CD1c-positive myeloid dendritic cell (primary cell): ENCODE data around the gene DHPS.
A peak's percentile ranks its signal among the peaks of the same experiment; 100 is the strongest.
"Not testable (repeated sequence)": the region's sequence is repeated elsewhere in the genome, so short reads cannot be mapped to it uniquely, and the experiment has no call there.

ENCODE experiments used
- DNase-seq: peaks from one replicate; pipeline ENCODE4 v3.0.0-alpha.2; 2016; ENCODE audit errors: extremely low spot score

DHPS gene

GRCh38 chr19:12705654-12706331 lies 24.1 kb upstream of the DHPS start:
- DNase-seq = no peak

- no peak for DNase-seq
These were observed 23.5 kb upstream of the DHPS start for GRCh38 chr19:12705169-12705568.

- DNase-seq = no peak
These were observed 21.4 kb upstream of the DHPS start for GRCh38 chr19:12703046-12703445.

GRCh38 chr19:12701596-12702282 lies 20.1 kb upstream of the DHPS start:
- no peak for DNase-seq

DNA sequence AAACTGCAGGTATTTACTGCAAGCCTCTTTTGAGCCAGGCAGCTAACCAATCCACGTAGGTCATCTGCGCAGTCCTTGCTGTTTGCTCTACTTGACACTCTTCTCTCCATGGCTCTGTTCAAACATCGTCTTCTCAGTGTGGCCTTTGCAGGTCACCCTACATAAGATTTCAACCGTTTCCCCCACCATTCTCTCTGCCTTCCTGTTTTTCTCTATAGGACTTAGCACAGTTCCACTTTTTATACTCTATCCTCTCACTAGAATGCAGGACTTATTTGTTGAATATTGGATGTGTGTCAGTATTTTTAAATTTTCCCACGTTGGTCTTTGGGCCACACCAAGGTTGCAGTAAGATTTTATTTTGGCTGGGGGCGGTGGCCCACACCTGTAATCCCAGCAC lies 16.5 kb upstream of the DHPS start:
- no peak for DNase-seq

- DNase-seq = not testable (repeated sequence)
These were observed 15.7 kb upstream of the DHPS start for GRCh38 chr19:12697425-12697824.

- peak; percentile 99 for DNase-seq
These were observed 15.0 kb upstream of the DHPS start, which contains the start of gene FBXW9 for GRCh38 chr19:12696366-12697335. Gene FBXW9 (minus strand): TSS chr19:12696631. CDS start chr19:12696581, 50 bp downstream.

DNA sequence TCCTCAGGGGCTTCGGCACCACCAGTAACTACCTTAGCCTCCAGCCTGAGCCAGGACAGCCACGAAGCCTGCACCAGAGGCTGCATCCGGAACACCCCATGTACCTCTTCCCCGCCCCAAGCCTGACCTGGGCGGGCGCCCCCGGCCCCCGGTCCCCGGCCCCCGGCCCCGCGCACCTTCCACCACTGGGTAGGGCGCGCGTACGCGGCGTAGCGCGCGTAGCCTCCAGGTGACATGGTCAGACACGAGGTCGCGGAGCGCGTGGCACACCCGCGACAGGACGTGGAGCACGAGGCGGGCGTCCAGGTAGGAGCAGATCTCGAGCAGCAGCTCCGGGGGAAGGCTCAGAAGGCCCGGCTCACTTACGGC lies 14.3 kb upstream of the DHPS start:
- no peak for DNase-seq

DNA sequence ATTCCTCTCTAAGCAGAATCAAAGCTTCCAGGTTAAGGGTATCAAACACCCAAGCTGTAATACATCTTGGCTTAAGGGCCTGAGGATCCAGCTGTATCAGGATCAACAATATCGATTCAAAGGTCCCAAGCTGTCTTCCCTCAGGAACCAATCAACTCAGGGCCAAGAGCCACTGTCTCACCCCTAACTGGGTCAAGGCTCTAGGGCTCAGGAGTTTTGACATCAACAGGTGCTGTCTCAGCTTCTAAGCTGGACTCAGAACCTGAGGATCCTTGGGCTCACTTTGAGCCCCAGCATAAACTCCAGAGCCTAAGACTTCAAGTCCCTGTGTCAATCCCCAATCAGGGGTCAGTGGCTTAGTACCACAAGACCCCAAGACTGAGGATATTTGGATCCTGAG lies 13.8 kb upstream of the DHPS start:
- no peak for DNase-seq

DNA sequence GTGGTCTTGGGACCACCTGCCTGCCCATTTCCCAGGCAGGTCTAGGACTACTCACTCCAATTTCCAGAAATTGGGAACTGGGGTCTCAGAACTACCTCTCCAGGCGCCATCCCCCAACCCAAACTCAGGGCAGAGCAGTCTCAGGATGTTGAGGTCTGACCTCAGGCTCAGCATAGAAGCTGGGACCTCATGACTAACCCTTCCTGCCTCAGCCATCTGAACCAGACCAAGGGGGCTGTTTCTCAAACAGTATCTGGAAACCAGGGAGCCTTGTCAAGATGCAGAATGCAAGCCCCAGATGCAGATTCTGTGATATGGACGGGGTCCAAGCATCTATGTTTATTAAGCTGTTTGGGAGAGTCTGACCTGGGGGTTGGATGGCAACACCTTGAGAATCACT lies 13.4 kb upstream of the DHPS start:
- DNase-seq = no peak

DNA sequence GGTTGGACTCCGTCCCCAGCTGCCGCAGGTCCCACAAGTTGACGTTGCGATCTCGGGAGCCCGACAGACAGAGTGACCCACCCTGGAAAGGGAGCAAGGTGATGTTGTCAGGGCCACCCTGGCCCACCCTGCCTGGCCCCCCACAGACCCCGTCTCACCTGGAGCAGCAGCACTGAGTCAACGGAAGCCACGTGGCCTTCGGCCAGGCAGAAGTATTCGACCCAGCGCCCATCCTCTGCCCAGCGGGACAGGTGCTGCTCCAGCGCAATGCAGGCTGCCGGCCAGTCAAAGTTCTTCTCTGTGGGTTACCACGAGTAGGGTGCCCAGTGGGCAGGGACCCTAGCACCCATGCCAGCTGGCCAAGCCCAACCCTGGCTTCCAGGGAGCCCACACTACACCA lies 13.0 kb upstream of the DHPS start:
- no peak for DNase-seq

- DNase-seq = no peak
These were observed 11.3 kb upstream of the DHPS start for GRCh38 chr19:12692960-12693359.

GRCh38 chr19:12689581-12690216 lies 8.0 kb upstream of the DHPS start:
- no peak for DNase-seq

GRCh38 chr19:12689012-12689411 lies 7.3 kb upstream of the DHPS start:
- no peak for DNase-seq

DNA sequence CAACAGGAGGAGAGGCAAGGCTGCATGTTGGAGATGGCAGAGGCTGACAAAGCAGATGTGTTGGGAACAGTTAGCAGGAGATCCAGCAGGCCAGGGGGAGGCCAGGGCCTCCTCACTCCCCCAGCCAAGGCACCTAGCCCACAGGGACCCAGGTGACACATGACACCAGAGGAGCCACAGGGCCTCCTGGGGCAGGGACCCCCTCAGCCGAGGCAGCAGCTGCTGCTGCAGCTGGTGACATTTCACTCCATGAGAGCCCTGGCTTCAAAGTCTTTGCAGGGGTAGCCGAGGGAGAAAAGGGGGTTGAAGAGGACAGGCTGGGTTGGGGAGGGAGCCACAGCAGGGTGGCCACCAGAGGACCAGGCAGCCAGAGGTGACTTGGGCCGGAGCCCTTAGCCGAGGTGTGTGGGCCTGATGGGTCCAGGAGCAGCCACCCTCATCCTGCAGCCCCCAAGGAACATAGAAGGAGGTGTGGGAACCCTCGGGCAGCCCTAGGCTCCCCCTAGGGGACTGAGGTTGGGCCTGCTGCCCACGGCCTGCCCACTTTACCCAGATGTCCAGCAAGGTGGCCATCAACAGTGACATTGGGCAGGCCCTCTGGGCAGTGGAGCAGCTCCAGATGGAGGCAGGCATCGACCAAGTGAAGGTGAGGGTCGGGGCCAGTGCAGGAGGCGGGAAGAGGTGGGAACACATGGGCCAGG lies 6.0 kb upstream of the DHPS start, which contains the start of gene GNG14:
Gene GNG14 (plus strand): TSS at position 503 of the 701 bp plus-strand sequence. CDS start 51 bp downstream, at position 554.
- no peak for DNase-seq

GRCh38 chr19:12685831-12686230 lies 4.2 kb upstream of the DHPS start:
- no peak for DNase-seq

DNA sequence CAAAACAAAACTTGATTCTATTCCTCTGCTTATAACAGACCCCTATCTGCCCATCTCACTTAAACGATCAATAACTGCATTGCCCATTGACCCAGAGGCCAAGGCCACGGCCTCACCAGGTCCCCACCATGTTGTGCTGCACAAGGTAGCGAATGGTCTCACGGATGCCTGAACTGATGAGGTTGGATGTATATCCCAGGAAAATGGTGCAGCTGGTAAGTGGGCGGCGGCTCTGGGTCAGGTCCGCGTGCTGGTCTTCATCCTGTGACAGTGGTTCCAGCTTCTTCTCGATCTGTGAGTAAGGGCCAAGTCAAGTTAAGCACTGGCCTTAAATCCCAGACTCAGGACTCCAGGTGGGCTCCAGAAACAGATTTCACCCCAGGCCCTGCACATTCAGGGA lies 1.6 kb downstream of the DHPS start:
- DNase-seq = no peak

DNA sequence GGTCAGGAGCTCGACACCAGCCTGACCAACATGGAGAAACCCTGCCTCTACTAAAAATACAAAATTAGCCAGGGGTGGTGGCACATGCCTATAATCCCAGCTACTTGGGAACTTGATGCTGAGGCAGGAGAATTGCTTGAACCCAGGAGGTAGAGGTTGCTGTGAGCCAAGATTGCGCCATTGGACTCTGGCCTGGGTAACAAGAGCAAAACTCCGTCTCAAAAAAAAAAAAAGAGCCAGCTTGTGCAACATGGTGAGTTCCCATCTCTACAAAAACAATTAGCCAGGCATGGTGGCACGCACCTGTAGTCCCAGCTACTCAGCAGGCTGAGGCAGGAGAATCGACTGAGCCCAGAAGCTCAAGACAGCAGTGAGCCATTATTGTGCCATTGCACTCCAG lies 3.6 kb downstream of the DHPS start:
- DNase-seq = not testable (repeated sequence)

DNA sequence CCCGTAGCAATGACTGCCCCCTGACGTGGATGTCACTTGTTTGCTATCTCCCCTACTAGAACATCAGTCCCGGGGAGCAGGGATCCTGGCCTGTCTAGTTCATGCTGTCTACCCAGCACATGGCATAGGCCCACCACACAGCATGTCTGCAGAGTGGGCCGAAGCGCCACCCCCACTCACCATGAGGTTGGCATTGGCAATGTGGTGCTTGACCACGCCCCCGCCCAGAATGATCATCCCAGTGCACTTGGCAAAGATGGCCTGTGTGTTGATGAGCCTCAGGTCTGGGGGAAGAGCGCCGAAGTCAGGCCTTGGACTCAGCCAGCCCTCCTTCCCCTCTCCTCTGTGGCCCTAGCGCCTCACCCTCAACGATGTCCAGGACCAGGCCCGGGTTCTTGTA lies 4.8 kb downstream of the DHPS start:
- DNase-seq = no peak

DNA sequence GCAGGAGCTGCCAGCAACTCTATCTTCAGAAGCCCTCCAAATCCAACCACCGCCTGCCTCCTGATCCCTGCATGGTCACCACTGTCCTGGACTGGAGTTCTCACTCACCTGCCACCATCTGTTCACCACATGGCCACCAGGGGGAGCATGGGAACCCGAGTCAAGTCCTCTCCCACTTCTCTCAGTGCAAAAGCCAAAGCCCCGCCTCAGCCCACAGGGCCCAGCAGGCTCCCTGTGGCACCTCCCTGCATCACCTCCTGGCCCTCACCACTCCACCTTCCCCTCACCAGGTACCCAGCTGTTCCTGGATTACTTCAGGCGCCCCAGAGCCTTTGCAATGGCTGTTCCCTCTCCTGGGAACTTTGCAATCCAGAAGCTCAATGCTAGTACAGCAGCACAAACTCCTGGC lies 5.3 kb downstream of the DHPS start:
- peak; percentile 77 for DNase-seq

- no peak for DNase-seq
These were observed 5.7 kb downstream of the DHPS start for GRCh38 chr19:12675940-12676339.
